Loucy (cell line): ENCODE data around the gene RBM26.

ENCODE experiments used
- H2AFZ ChIP-seq: fragments of 200-600 bp; sonication (generic); 2 replicates; pipeline ENCODE4 v1.6.0; 2016; ENCODE audit warnings: antibody characterized with exemption, mild to moderate bottlenecking, low read length, moderate library complexity
- H3F3A ChIP-seq: fragments of 200-600 bp; 2 replicates; pipeline ENCODE4 v1.6.0; 2016; ENCODE audit warnings: antibody characterized with exemption, low read depth, mild to moderate bottlenecking
- H3K27me3 ChIP-seq: fragments of 200-600 bp; sonication (generic); 2 replicates; pipeline ENCODE4 v1.6.1; 2014; ENCODE audit warnings: low read length, mild to moderate bottlenecking; ENCODE audit not compliant: insufficient read depth, poor library complexity, severe bottlenecking
- H3K36me3 ChIP-seq: fragments of 200-600 bp; sonication (generic); 2 replicates; pipeline ENCODE4 v1.6.1; 2016; ENCODE audit warnings: low read length; ENCODE audit not compliant: insufficient read depth
- H3K4me1 ChIP-seq: fragments of 200-600 bp; sonication (generic); 2 replicates; pipeline ENCODE4 v1.5.1; 2014; ENCODE audit warnings: low read length, mild to moderate bottlenecking; ENCODE audit not compliant: insufficient read depth, poor library complexity, severe bottlenecking
- H3K4me2 ChIP-seq: fragments of 200-600 bp; sonication (generic); 2 replicates; pipeline ENCODE4 v1.6.0; 2014; ENCODE audit warnings: antibody characterized with exemption, low read length, low read depth, mild to moderate bottlenecking; ENCODE audit not compliant: poor library complexity, severe bottlenecking
- H3K4me3 ChIP-seq: fragments of 200-600 bp; sonication (generic); 2 replicates; pipeline ENCODE4 v1.5.1; 2014; ENCODE audit warnings: low read length, mild to moderate bottlenecking, mixed read lengths; ENCODE audit not compliant: poor library complexity, severe bottlenecking
- H3K79me2 ChIP-seq: fragments of 200-600 bp; sonication (generic); 2 replicates; pipeline ENCODE4 v1.6.1; 2014; ENCODE audit warnings: low read length; ENCODE audit not compliant: insufficient read depth
- H3K9ac ChIP-seq: fragments of 200-600 bp; sonication (generic); 2 replicates; pipeline ENCODE4 v1.6.0; 2014; ENCODE audit warnings: mild to moderate bottlenecking, low read depth, low read length, moderate library complexity; ENCODE audit not compliant: poor library complexity, severe bottlenecking
- H3K9me2 ChIP-seq: fragments of 200-600 bp; sonication (generic); replicated peaks from 2 replicates; pipeline ENCODE4 v1.6.1; 2016; ENCODE audit warnings: low read depth, low read length, mixed read lengths
- H3K9me3 ChIP-seq: fragments of 200-600 bp; sonication (generic); 2 replicates; pipeline ENCODE4 v1.6.1; 2014; ENCODE audit warnings: mild to moderate bottlenecking, antibody characterized with exemption, low read length, low read depth; ENCODE audit not compliant: insufficient read depth
- H4K20me1 ChIP-seq: fragments of 200-600 bp; sonication (generic); 2 replicates; pipeline ENCODE4 v1.6.0; 2014; ENCODE audit warnings: antibody characterized with exemption, low read length, mild to moderate bottlenecking; ENCODE audit not compliant: insufficient read depth, poor library complexity, severe bottlenecking
- CTCF ChIP-seq: fragments of 200-600 bp; sonication (generic); conservative IDR thresholded peaks from 2 replicates; pipeline ENCODE4 v1.5.1; 2014; ENCODE audit warnings: mild to moderate bottlenecking, antibody characterized with exemption, low read length
- EZH2phosphoT487 ChIP-seq: fragments of 200-600 bp; IDR thresholded peaks from 2 replicates; pipeline ENCODE4 v1.6.1; 2018; ENCODE audit warnings: antibody characterized with exemption, mild to moderate bottlenecking, moderate library complexity, borderline replicate concordance

The RBM26 gene

GRCh38 chr13:79413521-79413920, 7.5 kb upstream of the RBM26 start:
- no peaks in the 10 kb centered on the region for H3K9me3 ChIP-seq
- peaks cover under 1% of the 10 kb centered on the region; the same call in 1 of the 2 replicates for H3K79me2 ChIP-seq
- H3F3A ChIP-seq = no peaks in the 10 kb centered on the region
- H3K4me1 ChIP-seq = peaks cover 3% of the 10 kb centered on the region
- no peaks in the 10 kb centered on the region for H4K20me1 ChIP-seq
- H3K4me2 ChIP-seq = no peak overlapping the region
- H3K9ac ChIP-seq = no peak overlapping the region
- H3K36me3 ChIP-seq = no peaks in the 10 kb centered on the region
- H3K4me3 ChIP-seq = no peak overlapping the region
- no peak for TF ChIP-seq EZH2phosphoT487
- TF ChIP-seq CTCF = no peak
- H3K9me2 ChIP-seq = no peaks in the 10 kb centered on the region
- H2AFZ ChIP-seq = no peak overlapping the region
- H3K27me3 ChIP-seq = no peaks in the 10 kb centered on the region

GRCh38 chr13:79409828-79410227, 3.8 kb upstream of the RBM26 start:
- Histone ChIP-seq H3K9ac (no peak overlapping the region), H4K20me1 (peaks cover 7% of the 10 kb centered on the region), H3K4me3 (no peak overlapping the region), H3K79me2 (peaks cover 35% of the 10 kb centered on the region), H3K4me2 (no peak overlapping the region), H3K36me3 (no peaks in the 10 kb centered on the region), H3F3A (no peaks in the 10 kb centered on the region), H3K4me1 (peaks cover 19% of the 10 kb centered on the region), H3K27me3 (no peaks in the 10 kb centered on the region), H3K9me2 (no peaks in the 10 kb centered on the region), H2AFZ (no peak overlapping the region), H3K9me3 (no peaks in the 10 kb centered on the region)
- TF ChIP-seq CTCF = no peak
- no peak for TF ChIP-seq EZH2phosphoT487

- peak overlapping the region; percentile 92 for H3K4me3 ChIP-seq
- no peaks in the 10 kb centered on the region for H3F3A ChIP-seq
- H3K4me2 ChIP-seq = peak overlapping the region; percentile 82
- peaks cover 59% of the 10 kb centered on the region for H3K79me2 ChIP-seq
- H3K27me3 ChIP-seq = no peaks in the 10 kb centered on the region
- H2AFZ ChIP-seq = no peak overlapping the region
- H3K36me3 ChIP-seq = no peaks in the 10 kb centered on the region
- peaks cover 40% of the 10 kb centered on the region for H3K4me1 ChIP-seq
- peak overlapping the region; percentile 93 for H3K9ac ChIP-seq
- H3K9me3 ChIP-seq = no peaks in the 10 kb centered on the region
- peaks cover 29% of the 10 kb centered on the region for H4K20me1 ChIP-seq
- TF ChIP-seq CTCF (no peak), EZH2phosphoT487 (no peak)
- no peaks in the 10 kb centered on the region for H3K9me2 ChIP-seq
Observed at GRCh38 chr13:79407349-79407979, 1.4 kb upstream of the RBM26 start.
